HG03558 (cell line): ENCODE data around the gene PABPC4L.
"Not testable (repeated sequence)": the region's sequence is repeated elsewhere in the genome, so short reads cannot be mapped to it uniquely, and the experiment has no call there.

Experiments
- ATAC-seq: cut with Tn5 transposase; IDR thresholded peaks from one replicate; pipeline ENCODE4 v1.9.1; 2021; ENCODE audit warnings: moderate number of reproducible peaks; ENCODE audit not compliant: unreplicated experiment; ENCODE audit errors: extremely low read depth

The PABPC4L gene

DNA sequence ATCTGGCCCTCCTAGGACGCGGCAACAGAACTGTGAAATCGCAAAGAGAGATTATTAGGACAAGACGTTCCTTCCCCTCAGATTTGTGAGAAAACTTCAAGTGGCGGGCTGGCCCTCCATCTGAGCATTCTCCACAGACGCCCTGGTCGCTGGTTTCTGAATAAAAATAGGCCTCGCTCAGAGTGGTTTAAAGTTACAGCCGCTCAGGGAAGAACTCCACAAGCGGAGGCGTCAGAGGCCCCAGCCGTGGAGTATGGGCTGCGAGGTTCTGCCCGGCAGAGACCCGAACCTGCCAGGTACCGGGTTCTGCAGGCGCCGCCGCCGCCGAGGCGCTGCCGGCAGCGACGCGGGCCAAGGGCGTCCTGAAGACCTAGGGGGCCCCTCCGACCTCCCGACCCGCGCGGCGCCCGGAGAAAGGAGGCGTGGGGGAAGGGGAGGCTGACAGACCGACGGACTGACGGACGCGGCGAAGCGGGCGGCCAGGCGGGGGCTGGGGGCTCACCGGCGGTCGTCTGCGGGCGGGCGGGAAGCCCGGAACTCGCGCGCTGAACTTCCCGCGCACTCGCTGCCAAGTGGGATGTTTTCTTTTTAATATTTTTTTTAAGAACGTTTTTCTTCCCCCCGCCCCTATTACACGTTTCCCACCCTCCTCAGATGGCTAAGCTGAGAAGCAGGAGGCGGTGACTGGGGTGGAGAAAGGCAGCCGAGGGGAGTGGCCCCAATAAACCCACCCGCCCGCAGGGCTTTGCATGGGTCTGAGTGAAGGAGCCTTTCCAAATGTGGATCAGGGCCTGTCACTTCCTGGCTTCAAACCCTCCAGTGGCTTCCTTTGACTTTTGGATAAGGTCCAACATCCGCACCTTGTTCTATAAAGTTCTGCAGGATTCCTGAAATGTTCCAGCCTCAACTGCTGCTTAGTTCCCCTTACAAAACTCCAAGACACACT is at the start of gene PABPC4L:
TSS of gene PABPC4L (minus strand) at position 574 of the 946 bp plus-strand sequence. CDS start 770 bp downstream, outside the sequence.
- ATAC-seq: no peak

DNA sequence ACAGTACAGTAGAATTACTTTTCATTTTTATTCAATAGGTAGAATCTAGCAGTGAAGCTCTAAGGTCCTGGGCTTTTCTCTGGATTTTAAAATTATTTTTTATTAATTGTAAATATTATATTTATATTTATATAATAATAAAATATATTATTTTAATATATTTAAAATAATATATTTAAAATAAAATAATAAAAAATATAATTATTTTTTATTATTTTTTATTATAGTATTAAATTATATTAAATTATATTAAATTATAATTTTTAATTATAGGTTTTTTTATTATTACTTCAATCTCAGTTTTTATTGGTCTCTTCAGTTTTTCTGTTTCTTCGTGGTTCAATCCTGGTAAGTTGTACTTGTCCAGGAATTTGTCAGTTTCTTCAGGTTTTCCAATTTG is 49.7 kb upstream of the PABPC4L start:
- ATAC-seq: no peak

DNA sequence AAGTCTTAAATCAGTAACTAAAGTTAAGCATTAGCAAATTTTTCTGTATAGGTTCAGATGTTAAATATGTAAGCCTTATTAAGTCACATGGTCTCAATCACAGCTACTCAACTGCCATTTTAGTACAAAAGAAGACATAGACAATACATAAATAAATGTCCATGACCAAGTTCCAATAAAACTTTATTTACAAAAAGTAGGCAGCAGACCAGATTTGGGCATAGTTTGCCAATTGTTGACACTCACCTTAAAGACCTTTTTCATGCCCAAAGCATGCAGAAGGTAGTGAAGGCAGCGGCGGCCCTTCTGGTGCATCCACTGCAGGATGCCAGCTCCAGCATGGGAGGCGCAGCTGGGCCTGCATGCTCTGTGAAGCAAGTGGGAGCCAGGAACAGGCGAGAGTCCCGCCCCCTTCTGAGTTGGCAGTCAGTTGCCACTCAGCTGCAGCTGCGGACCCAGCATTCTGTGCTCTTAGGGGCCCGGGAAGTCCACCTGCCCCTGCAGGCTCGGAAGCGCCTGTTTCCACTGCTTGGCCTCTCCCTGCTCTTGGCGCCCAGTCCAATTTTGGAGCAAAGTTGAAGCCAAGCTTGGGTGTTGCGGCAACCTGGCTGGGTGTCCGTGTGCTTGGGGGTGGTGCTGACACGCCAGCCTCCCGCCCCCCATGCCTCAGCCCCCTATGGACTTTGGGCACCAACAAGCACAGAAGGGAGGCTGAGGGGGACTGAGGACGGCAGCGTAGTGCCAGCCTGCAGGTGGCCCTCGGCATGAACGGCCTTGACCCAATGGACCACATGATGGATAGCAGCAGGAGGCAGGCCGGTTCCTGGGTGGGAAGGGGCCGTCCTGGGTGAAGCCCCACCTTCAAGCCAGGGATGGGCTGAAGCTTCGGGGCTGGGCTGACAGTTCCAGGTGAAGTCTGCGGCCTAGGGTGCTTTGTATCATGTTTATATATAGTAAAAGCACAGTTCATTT is 42.4 kb upstream of the PABPC4L start:
- ATAC-seq: no peak

DNA sequence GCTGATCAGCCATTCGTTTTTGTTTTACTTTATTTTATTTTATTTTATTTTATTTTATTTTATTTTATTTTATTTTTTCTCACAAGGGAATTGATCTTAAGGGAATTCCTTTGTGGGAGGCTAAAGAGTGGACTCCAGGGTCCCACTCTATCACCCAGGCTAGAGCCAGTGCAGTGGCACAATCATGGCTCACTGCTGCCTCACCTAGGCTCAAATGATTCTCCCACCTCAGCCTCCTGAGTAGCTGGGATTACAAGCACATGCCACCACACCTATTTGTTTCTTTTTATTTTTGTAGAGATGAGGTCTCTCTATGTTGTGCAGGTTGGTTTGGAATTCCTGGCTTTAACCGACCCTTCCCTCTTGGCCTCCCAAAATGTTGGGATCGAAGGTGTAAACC is 17.5 kb upstream of the PABPC4L start:
- no peak for ATAC-seq

DNA sequence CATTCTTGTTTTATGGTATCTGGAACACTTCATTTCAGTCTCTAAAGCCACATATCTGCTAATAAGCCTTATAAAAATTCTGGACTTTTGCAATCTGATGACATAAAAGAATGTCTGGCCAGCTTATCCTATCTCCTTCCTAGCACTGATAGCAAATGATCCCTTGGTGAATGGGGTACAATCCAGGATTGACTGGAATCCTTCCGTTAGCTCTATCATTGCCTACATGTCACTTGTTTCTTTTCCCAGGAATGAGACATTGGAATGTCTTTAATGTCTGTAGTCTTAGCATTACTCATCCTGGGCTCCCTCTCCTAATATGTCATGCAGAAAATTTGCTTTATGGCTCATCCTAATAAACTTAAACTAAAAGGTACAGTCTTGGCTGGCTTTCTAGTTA is 14.8 kb upstream of the PABPC4L start:
- no peak for ATAC-seq

DNA sequence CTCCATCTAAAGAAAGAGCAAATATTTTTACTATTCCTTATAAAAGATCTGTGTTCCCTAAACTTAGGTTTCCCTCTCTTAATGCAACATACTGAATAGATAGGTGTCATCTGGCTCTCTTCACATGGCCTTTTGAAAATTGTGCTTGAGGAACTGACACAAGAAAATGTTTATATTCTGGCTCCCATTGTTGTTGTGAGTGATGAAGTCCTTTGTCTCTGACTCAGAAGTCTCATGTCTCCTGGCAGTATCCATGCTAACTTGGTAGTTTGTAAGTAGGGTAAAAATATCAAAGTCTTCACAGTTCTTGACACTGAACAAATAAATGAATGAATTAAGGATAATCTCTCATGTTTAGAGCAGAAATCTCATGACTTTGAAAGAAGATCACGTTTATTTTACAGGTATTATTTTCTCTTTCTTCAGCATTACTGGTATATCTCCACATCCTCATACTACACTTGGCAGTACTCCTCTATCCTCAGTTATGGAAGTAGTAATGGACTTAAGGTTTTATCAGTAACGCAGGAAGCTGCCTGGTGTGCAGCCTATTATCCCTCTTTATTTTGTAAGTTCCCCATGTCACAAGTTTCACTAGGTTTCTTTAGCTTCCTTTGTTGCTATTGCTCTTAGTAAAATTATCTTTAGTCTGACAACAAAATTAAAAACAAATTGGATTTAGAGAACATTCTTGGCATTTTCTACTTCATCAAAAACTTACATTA is 14.2 kb upstream of the PABPC4L start:
- no peak for ATAC-seq

DNA sequence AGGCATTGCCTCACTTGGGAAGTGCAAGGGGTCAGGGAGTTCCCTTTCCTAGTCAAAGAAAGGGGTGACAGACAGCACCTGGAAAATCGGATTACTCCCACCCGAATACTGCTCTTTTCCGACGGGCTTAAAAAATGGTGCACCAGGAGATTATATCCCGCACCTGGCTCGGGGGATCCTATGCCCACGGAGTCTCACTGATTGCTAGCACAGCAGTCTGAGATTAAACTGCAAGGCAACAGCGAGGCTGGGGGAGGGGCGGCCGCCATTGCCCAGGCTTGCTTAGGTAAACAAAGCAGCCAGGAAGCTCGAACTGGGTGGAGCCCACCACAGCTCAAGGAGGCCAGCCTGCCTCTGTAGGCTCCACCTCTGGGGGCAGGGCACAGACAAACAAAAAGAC is 6.4 kb upstream of the PABPC4L start:
- not testable (repeated sequence) for ATAC-seq

DNA sequence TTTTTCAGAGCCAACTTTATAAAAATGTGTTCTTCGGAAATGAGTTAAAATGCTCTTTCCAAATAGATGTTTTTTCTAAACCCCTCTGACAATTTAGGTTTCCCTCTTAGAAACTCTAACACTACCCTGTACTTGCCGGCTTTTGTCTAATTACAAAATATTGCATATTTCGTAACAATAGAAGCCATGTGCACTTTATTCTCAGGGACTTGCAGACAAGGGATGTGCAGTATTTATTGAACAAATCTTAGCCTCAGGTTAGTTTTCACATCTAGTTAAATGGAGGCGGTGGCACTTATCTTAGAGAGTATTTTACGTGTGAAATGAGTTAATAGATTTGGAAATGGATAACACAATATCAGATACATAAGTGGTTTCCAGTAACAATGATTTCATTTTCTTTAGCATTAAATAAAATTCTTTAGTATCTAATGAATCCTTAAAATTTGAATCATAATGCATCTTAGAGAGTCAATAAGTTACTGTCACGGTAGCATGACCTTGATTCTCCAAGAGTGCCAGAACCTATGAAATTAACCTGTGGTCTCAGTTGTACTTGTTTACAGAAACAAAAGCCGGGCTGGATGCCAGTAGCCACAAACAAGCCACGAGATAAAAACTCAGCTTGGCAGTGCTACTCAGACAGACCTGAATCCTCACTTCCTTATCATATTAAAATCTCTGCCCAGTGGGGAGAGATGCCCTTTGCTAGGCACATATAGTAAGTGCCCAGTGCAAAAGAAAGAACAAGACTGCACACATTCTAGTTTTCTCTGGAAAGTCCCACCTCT is 772 bp upstream of the PABPC4L start:
- no peak for ATAC-seq

DNA sequence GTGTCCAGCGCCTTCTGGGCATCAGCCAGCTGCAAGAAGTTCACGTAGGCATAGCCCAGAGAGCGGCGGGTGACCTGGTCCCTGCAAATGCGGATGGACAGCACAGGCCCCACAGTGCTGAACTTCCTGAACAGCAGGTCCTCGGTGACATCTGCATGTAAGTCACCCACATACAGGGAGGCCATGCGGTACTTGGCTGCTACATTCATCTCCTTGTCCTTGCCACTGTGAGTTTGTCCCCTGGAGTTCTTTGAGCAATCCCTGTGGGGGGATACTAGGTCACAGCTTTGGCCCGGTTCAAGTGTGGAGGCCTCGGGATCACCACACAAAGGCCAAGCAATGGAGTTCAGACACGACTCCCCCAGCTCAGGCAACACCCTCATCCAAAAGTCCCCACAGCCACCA is 776 bp downstream of the PABPC4L start:
- no peak for ATAC-seq

DNA sequence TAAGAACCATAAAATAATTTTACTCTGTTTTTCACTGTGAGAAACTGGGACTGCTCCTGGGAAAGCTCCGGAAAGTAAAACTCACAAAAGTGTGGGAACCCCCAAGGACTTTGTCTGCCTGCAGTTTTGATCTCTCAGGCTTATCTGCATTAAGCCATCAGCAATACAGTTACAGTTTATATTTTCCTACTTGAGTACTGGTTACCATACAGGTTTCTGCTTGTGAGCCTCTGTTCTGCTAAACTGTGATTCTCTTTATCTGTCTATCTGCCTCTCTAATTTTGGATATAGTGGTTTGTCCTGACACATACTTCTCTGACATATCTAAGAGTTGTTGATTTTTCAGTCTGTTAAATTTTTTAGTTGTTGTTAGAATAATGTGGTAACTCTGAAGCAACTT is 11.6 kb downstream of the PABPC4L start:
- ATAC-seq: no peak

DNA sequence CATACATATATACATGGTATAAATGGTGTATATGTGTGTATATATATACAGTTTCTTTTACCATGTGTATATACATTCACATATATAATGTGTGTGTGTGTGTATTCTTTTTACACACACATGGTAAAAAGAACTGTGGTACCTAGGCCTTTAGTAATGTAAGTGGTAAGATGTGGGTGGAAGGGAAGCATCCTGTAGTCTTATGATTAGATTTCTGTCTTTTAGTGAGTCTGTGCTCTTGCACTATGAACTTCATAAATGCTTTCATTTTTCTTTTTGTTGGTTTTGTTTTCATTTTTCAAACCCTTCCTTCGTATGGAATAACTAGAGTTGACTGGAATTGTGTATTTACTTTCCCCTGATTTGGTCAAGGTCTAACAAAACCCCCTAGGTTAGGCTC is 12.1 kb downstream of the PABPC4L start:
- no peak for ATAC-seq

DNA sequence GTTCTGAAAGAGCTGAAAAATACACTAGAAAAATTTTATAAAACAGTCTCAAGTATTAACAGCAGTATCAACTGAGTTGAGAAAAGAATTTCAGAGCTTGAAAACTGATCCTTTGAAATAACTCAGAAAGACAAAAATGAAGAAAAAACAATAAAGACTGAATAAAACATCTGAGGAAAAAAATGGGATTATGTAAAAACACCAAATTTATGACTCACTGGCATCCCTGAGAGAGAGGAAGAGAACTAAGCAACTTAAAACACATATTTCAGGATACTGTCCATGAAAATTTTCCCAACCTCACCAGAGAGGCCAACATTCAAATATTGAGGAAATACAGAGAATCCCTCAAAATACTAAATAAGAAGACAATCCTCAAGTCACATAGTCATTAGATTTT is 22.9 kb downstream of the PABPC4L start:
- no peak for ATAC-seq

DNA sequence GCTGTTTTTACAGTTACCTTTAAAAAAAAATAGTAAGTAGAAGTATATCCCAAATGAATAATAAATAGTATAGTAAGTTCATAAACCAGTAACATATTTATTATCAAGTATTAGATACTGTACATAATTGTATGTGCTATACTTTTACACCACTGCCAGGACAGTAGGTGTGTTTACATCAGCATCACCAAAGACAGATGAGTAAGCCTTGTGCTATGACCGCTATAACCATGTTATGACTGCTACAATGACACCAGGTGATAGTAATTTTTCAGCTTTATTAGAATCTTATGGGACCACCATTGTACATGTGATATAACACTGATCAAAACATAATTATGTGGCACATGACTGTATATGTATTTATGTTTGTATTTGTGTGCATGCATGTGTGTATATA is 27.3 kb downstream of the PABPC4L start:
- no peak for ATAC-seq

DNA sequence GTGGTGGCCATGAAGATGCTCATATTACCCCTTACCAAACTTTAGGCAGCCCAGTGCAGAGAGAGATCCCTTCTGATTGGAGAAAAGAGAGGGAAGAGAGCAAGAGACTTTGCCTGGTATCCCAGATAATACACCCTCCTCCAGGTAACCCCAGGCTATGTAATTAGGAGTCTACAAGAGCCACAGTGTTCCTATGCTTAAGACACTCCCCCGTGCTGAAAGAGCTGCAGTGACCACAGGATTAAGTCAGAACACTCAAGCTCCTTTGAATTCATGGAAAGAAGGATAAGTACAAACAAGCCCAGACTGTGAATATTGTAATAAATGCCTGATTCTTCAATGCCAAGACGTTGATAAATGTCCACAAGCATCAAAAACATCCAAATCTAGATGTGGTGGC is 41.4 kb downstream of the PABPC4L start:
- no peak for ATAC-seq

DNA sequence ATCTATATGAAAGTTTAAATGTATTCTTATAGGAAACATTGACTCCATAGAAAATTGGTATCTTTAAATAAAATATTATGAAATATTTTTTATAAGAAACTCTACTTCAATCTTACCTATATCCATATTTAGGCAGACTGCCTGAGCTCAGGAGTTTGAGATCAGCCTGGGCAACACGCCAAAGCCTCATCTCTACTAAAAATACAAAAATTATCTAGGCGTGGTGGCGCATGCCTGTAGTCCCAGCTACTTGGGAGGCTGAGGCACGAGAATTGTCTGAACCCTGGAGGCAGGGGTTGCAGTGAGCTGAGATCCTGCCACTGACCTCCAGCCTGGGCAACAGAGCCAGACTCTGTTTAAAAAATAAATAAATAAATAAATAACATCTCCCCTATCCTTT is 47.5 kb downstream of the PABPC4L start:
- ATAC-seq: no peak

DNA sequence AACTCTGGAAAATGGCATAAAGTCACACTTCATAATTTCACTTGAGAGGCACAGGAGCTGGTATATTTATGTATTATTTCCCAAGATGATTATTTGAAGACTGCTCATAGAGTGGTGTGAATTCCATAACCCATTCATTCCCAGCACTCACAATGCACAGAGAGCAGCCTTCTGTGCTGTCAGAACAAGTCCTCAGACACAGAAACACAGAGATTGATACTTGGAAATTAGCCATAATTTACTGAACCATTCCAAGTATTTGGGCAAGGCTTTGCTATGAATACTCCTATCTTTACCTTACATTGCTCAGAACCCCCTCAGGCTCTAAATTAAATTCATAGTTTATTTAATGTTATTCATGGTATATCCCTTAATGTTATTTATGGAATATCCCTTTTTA is 53.6 kb downstream of the PABPC4L start:
- ATAC-seq: no peak
